ENCODE results near the gene PDZRN4.
"Not testable (repeated sequence)": the region's sequence is repeated elsewhere in the genome, so short reads cannot be mapped to it uniquely, and the experiment has no call there.

DNA sequence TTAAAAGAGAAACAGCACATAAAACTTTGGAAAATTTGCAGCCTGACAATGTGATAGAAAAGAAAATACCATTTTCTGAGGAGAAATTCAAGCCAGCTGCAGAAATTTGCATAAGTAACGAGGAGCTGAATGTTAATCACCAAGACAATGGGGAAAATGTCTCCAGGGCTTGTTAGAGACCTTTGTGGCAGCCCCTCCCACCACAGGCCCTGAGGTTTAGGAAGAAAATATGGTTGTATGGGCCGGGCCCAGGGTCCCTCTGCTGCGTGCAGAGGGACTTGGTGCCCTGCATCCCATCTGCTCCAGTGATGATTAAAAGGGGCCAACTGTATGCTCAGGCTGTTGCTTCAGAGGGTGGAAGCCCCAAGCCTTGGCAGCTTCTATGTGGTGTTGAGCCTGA is 427.1 kb downstream of the PDZRN4 start:
- TF ChIP-seq, protein P1, sequence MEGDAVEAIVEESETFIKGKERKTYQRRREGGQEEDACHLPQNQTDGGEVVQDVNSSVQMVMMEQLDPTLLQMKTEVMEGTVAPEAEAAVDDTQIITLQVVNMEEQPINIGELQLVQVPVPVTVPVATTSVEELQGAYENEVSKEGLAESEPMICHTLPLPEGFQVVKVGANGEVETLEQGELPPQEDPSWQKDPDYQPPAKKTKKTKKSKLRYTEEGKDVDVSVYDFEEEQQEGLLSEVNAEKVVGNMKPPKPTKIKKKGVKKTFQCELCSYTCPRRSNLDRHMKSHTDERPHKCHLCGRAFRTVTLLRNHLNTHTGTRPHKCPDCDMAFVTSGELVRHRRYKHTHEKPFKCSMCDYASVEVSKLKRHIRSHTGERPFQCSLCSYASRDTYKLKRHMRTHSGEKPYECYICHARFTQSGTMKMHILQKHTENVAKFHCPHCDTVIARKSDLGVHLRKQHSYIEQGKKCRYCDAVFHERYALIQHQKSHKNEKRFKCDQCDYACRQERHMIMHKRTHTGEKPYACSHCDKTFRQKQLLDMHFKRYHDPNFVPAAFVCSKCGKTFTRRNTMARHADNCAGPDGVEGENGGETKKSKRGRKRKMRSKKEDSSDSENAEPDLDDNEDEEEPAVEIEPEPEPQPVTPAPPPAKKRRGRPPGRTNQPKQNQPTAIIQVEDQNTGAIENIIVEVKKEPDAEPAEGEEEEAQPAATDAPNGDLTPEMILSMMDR (IDR thresholded peaks at IDR 0.05), result not testable (repeated sequence)
- TF ChIP-seq POLR2A (IDR thresholded peaks at IDR 0.05), result not testable (repeated sequence)
